ENCODE measurements around the gene AMN. TPM values are rescaled to one million over a fixed set of nuclear protein-coding genes. Genes with fewer than 3 reads are reported as not detected.

AMN gene
- total RNA-seq, 1 experiment from 2014 or later = 70.7 TPM

- CTCF ChIA-PET = no interaction called here
- no peak overlapping the region for H3K4me3 ChIP-seq (ENCODE audit: low read depth, low read length)
- TF ChIP-seq CTCF (IDR thresholded peaks at IDR 0.05; ENCODE audit: insufficient read depth in 1 of 2, low read depth in 1 of 2, low read length in 1 of 2, severe bottlenecking in 1 of 2, unreplicated experiment in 1 of 2) = no peak
- Mint-ChIP-seq H3K4me3 (ENCODE audit: unreplicated experiment) (no peak overlapping the region), H3K4me1 (ENCODE audit: low read depth, unreplicated experiment) (no peaks in the 10 kb centered on the region), H3K27me3 (ENCODE audit: insufficient read depth, unreplicated experiment) (no peaks in the 10 kb centered on the region), H3K27ac (ENCODE audit: unreplicated experiment) (no peak overlapping the region), H3K9me3 (ENCODE audit: unreplicated experiment) (no peaks in the 10 kb centered on the region), H3K36me3 (ENCODE audit: insufficient read depth, unreplicated experiment) (peaks cover 67% of the 10 kb centered on the region)
- BruUV-seq (replicated peaks) = no TSS peak
- POLR2A ChIA-PET = no interaction called here
- no peaks in the 10 kb centered on the region for H3K9me3 ChIP-seq
- H3K4me1 ChIP-seq = no peaks in the 10 kb centered on the region
- no peak for DNase-seq
- H3K27me3 ChIP-seq (replicated peaks; ENCODE audit: control insufficient read depth, insufficient read depth, low read length) = no peaks in the 10 kb centered on the region
- H3K36me3 ChIP-seq (ENCODE audit: control insufficient read depth, insufficient read depth, low read length) = no peaks in the 10 kb centered on the region
- intact Hi-C loops (cut with micrococcal nuclease; ENCODE audit: unreplicated experiment) = no loop called here
These were observed 56.9 kb downstream of the AMN start for GRCh38 chr14:102979406-102979805.

GRCh38 chr14:102980409-102980810 is 57.9 kb downstream of the AMN start:
- ChIA-PET CTCF (no interaction called here), POLR2A (no interaction called here)
- Mint-ChIP-seq H3K4me1 (ENCODE audit: low read depth, unreplicated experiment) (no peaks in the 10 kb centered on the region), H3K27ac (ENCODE audit: unreplicated experiment) (no peak overlapping the region), H3K36me3 (ENCODE audit: insufficient read depth, unreplicated experiment) (peaks cover 63% of the 10 kb centered on the region), H3K4me3 (ENCODE audit: unreplicated experiment) (no peak overlapping the region), H3K9me3 (ENCODE audit: unreplicated experiment) (no peaks in the 10 kb centered on the region), H3K27me3 (ENCODE audit: insufficient read depth, unreplicated experiment) (no peaks in the 10 kb centered on the region)
- TF ChIP-seq CTCF (IDR thresholded peaks at IDR 0.05; ENCODE audit: insufficient read depth in 1 of 2, low read depth in 1 of 2, low read length in 1 of 2, severe bottlenecking in 1 of 2, unreplicated experiment in 1 of 2) = no peak
- no peak for DNase-seq
- no peaks in the 10 kb centered on the region for H3K4me1 ChIP-seq
- H3K36me3 ChIP-seq (ENCODE audit: control insufficient read depth, insufficient read depth, low read length) = no peaks in the 10 kb centered on the region
- no TSS peak for BruUV-seq (replicated peaks)
- H3K27me3 ChIP-seq (replicated peaks; ENCODE audit: control insufficient read depth, insufficient read depth, low read length) = no peaks in the 10 kb centered on the region
- H3K9me3 ChIP-seq = no peaks in the 10 kb centered on the region
- H3K4me3 ChIP-seq (ENCODE audit: low read depth, low read length) = no peak overlapping the region
- intact Hi-C loops (cut with micrococcal nuclease; ENCODE audit: unreplicated experiment) = no loop called here

Other genes starting within 250 kb of the AMN start
- 16.6 and 18.3 TPM in 2 replicates for gene TRAF3, start 145.2 kb upstream of the AMN start, total RNA-seq (2022)
- 55.1 and 60.0 TPM in 2 replicates for gene CDC42BPB, start 134.9 kb downstream of the AMN start, total RNA-seq (2022)
- not detected in 2 replicates for gene LBHD2, start 161.5 kb downstream of the AMN start, total RNA-seq (2022)
- gene EXOC3L4, start 172.1 kb downstream of the AMN start, total RNA-seq (2022) = 6.3 and 6.7 TPM in 2 replicates
- gene TNFAIP2, start 200.8 kb downstream of the AMN start, total RNA-seq (2022) = 7.9 and 8.1 TPM in 2 replicates